GM21381 (cell line): ENCODE data around the gene NOX5.
"Not testable (repeated sequence)": the region's sequence is repeated elsewhere in the genome, so short reads cannot be mapped to it uniquely, and the experiment has no call there.

Experiments used
- ATAC-seq: cut with Tn5 transposase; IDR thresholded peaks from one replicate; pipeline ENCODE4 v1.9.1; 2021; ENCODE audit warnings: mild to moderate bottlenecking, moderate library complexity; ENCODE audit not compliant: unreplicated experiment

NOX5 gene

GRCh38 chr15:69055251-69055650 lies 40.8 kb downstream of the NOX5 start:
- ATAC-seq = no peak

DNA sequence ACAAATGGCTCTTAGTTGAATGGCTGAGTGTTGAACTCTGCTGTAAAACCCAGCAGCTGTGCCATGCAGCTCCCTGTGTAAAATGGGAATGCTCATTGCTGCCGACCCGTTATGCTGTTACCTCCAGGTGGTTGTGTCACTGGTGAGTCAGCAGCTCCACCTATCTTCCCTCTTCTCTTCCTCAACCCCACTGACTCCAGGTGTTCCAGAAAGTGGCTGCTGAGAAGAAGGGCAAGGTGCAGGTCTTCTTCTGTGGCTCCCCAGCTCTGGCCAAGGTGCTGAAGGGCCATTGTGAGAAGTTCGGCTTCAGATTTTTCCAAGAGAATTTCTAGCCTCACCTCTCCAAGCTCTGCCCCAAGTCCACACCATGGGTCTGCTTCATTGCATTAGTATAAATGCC lies 41.9 kb downstream of the NOX5 start:
- ATAC-seq = no peak

GRCh38 chr15:69058830-69059556 lies 44.5 kb downstream of the NOX5 start:
- no peak for ATAC-seq

- no peak for ATAC-seq
Observed at GRCh38 chr15:69059557-69059943, 45.1 kb downstream of the NOX5 start.

DNA sequence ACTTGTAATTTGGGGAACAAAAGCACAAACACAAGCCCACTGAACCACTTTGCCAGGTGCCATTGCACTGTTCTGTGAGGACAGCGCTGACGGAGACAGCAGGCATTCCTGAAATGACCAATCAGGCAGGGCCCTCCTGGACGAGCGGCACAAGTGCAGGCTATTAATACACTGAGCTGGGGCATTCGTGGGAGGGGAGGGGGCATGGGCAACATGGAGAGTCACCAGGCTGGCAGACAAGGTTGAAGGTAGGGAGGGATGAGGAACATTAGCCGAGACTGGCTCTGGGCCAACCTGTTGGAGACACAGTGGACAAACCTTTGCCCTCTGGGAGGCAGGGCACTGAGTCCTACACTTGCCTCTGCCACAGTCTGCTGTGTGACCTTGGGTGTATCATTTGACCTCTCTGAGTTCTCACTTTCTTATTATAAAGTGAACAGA lies 45.6 kb downstream of the NOX5 start:
- no peak for ATAC-seq

DNA sequence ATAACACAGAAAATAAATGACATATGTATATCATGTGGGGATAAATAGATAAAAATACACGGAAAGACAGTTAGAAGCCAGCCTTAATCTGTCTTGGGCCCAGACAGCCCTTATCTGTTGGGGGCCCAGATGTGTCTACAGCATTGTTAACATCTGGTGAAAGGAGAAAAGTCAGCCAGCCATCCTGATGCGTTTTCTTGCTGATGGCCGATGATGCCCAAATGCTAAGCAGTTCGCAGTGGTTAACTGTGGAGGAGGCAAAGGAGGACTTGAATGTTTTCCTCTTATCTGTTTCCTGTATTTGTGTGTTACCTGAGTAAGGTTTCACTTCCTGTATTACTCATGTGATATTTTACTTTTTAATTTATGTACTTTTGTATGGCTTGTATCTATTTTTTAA lies 46.2 kb downstream of the NOX5 start:
- no peak for ATAC-seq

- no peak for ATAC-seq
Observed at GRCh38 chr15:69061414-69061842, 46.9 kb downstream of the NOX5 start.

- ATAC-seq = no peak
Observed at GRCh38 chr15:69064649-69065048, 50.2 kb downstream of the NOX5 start.

DNA sequence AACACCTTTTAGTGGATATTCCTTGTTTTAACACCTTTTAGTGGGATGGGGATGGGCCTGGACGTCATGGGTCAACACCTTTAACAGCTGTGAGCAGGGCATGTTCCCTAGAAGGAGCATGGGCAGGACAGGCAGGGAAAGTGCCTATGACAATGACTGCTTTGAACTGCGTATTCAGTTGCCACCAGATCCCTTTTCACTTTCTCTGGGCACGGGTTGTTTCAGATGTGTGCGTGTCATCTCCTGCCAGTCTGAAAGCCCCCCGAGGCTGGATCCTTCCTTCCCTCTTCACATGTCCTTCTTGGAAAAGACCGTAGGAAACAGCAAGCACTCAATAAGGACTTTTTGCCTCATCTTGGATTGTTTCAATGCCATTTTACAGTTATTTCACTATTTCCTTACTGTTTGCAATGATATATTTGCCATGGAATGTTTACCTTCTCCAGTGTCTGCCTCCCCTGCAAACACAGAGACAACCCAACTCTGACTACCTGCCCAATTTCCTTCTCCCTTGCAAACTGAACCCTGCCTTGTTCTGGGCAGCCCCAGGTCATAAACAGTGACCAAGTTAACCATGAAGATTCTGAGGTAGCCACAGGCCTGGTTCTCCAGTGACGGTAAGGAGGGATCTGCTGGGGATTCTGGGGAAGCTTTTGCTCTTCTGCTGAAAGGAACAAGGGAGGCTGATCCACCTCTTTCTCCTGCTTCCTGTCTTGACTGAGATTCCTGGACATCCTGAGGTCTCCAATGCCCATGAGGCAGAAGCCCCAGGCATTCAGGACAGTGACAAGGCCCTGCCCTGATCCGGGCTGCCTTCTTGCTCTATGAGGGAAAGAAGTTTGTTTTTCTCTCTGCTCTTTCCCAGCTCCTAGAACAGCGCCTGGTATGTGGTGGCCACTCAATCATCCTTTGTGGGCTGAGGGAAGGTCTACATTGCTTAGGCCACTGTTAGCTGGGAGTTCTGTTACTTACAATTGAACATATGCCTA lies 51.8 kb downstream of the NOX5 start:
- ATAC-seq = no peak

DNA sequence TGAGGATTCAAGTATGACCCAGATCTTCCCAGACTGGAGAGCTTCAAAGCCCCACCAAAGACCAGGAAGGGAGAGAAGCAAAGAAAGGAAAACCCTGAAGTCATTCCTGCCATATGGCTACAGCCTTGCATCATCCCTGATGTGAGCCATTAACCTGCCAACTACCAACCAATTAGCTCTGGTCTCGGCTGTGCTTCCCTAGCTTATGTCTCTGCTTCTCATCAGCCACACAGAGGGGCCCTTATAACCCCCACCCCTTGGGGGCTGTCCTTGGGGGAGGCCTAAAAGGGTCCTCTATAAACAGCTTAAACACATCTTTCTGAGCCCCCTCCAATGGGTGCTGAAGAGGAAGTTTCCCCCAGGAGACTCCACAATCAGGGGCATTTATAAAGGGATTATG lies 52.8 kb downstream of the NOX5 start:
- no peak for ATAC-seq

DNA sequence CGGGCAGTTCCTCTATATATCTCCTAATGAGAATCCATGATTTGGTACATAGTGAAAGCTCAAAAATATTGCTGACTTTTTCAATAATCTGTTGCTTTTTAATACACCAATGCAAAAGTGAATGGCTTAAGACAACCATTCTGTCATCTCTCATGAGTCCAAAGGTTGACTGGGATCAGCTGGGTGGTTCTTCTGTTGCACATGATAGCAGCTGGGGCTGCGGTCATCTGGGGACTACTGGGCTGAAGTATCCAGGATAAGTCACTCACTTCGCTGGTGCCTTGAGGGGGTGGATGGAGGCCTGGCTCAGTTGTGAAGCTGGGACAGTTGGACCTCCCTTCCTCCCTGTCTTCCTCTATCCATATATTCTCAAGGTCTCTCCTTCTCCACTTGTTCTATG lies 53.7 kb downstream of the NOX5 start:
- no peak for ATAC-seq

DNA sequence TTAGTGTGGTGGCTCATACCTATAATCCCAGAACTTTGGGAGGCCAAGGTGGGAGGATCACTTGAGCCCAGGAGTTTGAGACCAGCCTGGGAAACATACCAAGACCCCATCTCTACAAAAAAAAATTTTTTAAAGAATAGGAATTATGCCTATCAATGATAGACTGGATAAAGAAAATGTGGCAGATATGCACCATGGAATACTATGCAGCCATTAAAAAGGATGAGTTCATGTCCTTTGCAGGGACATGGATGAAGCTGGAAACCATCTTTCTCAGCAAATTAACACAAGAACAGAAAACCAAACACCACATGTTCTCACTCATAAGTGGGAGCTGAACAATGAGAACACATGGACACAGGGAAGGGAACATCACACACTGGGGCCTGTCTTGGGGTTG lies 54.8 kb downstream of the NOX5 start:
- ATAC-seq = not testable (repeated sequence)

- no peak for ATAC-seq
Observed at GRCh38 chr15:69069996-69070395, 55.5 kb downstream of the NOX5 start.

- ATAC-seq = no peak
Observed at GRCh38 chr15:69070396-69070795, 55.9 kb downstream of the NOX5 start.

- no peak for ATAC-seq
Observed at GRCh38 chr15:69071260-69071659, 56.8 kb downstream of the NOX5 start.

DNA sequence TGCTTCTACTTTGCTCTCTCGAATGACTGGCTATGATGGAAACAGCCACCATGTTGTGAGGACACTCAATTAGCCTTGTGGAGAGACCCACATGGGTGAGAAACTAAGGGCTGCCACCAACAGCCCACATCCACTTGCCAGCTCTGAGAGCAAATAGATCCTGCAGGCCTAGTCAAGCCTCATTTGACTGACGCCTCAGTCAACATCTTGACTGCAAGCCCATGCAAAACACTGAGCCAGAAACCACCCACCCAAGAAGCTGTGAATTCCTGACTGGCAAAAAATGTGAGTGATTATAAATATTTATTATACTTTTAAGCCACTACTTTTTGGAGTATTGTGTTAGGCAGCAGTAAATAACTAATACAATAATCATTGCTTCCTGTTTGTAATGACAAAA lies 58.4 kb downstream of the NOX5 start:
- no peak for ATAC-seq

DNA sequence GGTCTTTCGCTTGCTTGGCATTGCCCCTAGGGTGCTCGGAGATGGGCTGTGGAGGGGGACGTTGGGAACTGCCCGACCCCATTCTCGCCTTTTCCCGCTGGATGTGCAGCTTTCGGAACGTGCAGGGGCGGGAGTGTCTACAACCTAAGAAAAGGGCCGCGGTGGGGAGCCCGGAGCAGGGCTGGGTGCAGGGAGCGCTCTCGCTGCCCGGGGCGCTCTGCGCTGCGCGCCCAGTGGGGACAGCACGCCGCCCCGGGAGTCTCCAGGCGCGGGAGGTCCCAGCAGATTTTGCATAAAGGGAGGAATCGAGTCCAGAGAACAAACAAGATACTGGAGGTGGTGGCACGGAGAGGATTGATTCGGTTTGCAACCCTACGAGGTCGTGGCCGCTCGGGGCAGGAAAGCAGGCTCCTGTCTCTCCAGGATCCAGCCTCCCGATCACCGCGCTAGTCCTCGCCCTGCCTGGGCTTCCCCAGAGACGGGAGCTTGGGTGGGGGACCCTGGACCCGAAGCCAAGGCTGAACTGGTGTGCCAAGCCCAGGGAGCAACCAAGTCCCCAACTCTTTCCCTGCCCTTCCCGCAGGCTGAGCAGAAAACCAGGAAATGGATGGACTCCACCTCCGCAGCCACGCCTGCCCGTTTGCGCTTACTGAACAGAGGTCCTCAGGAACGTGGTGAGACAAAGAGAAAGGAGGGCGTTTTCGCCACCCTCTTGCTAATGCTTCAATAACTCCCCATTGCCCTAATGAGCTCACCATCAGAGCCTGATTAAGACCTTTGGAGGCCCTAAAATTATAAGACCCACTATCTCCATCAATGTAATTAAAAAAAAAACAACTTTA lies 59.7 kb downstream of the NOX5 start:
- no peak for ATAC-seq

GRCh38 chr15:69074843-69075224 lies 60.3 kb downstream of the NOX5 start:
- no peak for ATAC-seq

DNA sequence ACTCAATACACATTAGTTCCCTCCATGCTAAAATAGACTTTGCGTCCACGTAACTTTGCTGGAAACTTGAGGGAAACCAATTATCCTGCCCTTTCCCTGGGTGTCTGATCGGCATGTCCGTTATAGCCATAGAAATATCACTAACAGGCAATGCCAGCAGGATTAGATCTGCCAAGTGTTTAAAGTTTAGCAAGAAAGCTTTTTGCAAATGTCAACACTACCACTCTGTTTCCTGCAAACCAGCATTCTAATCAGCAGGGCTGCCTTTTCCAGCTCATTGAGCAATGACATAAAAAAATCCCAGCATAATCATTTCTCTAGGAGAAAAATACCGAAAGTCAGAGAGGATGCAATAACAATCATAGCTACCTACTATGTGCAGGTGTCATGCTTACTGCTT lies 60.9 kb downstream of the NOX5 start:
- no peak for ATAC-seq

- no peak for ATAC-seq
Observed at GRCh38 chr15:69076756-69077155, 62.3 kb downstream of the NOX5 start.

DNA sequence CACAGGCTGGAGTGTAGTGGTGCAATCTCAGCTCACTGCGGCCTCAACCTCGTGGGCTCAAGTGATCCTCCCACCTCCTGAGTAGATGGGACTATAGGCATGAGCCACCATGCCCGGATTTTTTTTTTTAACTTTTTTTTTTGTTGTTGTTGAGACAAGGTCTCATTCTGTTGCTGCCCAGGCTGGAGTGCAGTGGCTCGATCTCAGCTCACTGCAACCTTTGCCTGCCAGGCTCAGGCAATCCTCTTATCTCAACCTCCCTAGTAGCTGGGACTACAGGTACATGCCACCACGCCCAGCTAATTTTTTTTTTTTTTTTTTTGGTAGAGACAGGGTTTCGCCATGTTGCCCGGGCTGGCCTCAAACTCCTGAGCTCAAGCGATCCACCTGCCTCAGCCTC lies 64.1 kb downstream of the NOX5 start:
- no peak for ATAC-seq
